Hepatocyte (in vitro differentiated cells): Measurements from ENCODE around the gene TNFRSF1A. TPM values are rescaled to one million over a fixed set of nuclear protein-coding genes. Genes with fewer than 3 reads are reported as not detected.
A peak's percentile ranks its signal among the peaks of the same experiment; 100 is the strongest.

Experiments
- DNase-seq: peaks from one replicate; pipeline ENCODE4 v3.0.0-alpha.2; 2016; ENCODE audit warnings: low spot score
- H2AFZ ChIP-seq: fragments of 200-600 bp; sonication (generic); 2 replicates; pipeline ENCODE4 v1.6.0; 2016; ENCODE audit warnings: antibody characterized with exemption, mild to moderate bottlenecking
- H3K27ac ChIP-seq: fragments of 200-600 bp; sonication (generic); 2 replicates; pipeline ENCODE4 v1.5.1; 2016; ENCODE audit warnings: mild to moderate bottlenecking
- H3K27me3 ChIP-seq: fragments of 200-600 bp; sonication (generic); 2 replicates; pipeline ENCODE4 v1.6.1; 2016
- H3K36me3 ChIP-seq: fragments of 200-600 bp; sonication (generic); replicated peaks from 2 replicates; pipeline ENCODE4 v1.5.1; 2016; ENCODE audit warnings: low read depth; ENCODE audit not compliant: insufficient read depth
- H3K4me1 ChIP-seq: fragments of 200-600 bp; sonication (generic); 2 replicates; pipeline ENCODE4 v1.5.1; 2016; ENCODE audit warnings: mild to moderate bottlenecking, moderate library complexity; ENCODE audit not compliant: insufficient read depth
- H3K4me2 ChIP-seq: fragments of 200-600 bp; sonication (generic); 2 replicates; pipeline ENCODE4 v1.6.0; 2016
- H3K4me3 ChIP-seq: fragments of 200-600 bp; sonication (generic); 2 replicates; pipeline ENCODE4 v1.5.1; 2016; ENCODE audit warnings: mild to moderate bottlenecking
- H3K79me2 ChIP-seq: fragments of 200-600 bp; sonication (generic); 2 replicates; pipeline ENCODE4 v1.6.0; 2017; ENCODE audit warnings: mild to moderate bottlenecking
- H3K9me2 ChIP-seq: fragments of 200-600 bp; sonication (generic); replicated peaks from 2 replicates; pipeline ENCODE4 v1.6.0; 2017; ENCODE audit warnings: mild to moderate bottlenecking; ENCODE audit not compliant: insufficient read depth
- H3K9me3 ChIP-seq: fragments of 200-600 bp; sonication (generic); 2 replicates; pipeline ENCODE4 v1.5.1; 2016; ENCODE audit warnings: low read depth, mild to moderate bottlenecking
- H4K20me1 ChIP-seq: fragments of 200-600 bp; sonication (generic); 2 replicates; pipeline ENCODE4 v1.6.0; 2016; ENCODE audit warnings: mild to moderate bottlenecking; ENCODE audit not compliant: insufficient read depth, poor library complexity, severe bottlenecking
- CTCF ChIP-seq: fragments of 200-600 bp; sonication (generic); IDR thresholded peaks from 2 replicates; pipeline ENCODE4 v1.5.1; 2016; ENCODE audit warnings: antibody characterized with exemption, mild to moderate bottlenecking; ENCODE audit not compliant: poor library complexity
- EZH2 ChIP-seq: fragments of 200-600 bp; sonication (generic); IDR thresholded peaks from 2 replicates; pipeline ENCODE4 v1.6.1; 2016; ENCODE audit warnings: antibody characterized with exemption, mild to moderate bottlenecking, borderline replicate concordance
- EZH2phosphoT487 ChIP-seq: fragments of 200-600 bp; sonication (generic); IDR thresholded peaks from one replicate; pipeline ENCODE4 v1.6.1; 2018; ENCODE audit warnings: antibody characterized with exemption, mild to moderate bottlenecking, low read depth, moderate library complexity; ENCODE audit not compliant: unreplicated experiment, severe bottlenecking
- WGBS: methylation state at CpG from one replicate; pipeline ENCODE4 v1.1.6; 2016; ENCODE audit warnings: low lambda C conversion rate; ENCODE audit errors: missing lambda C conversion rate; 5-methylcytosine and 5-hydroxymethylcytosine counted together
- polyA plus RNA-seq: library from polyadenylated mRNA; unstranded; fragments of >200 nt; fragmentation: Nextera tagmentation; extraction: Ambion mirVana; gene quantifications from 2 replicates; pipeline ENCODE4 v1.2.1, GENCODE V29; 2016
- total RNA-seq: library from RNA; depleted of rRNA; stranded (reverse); fragments of >200 nt; gene quantifications from 2 replicates; pipeline ENCODE4 v1.2.3, GENCODE V29; 2014

Gene TNFRSF1A
- total and polyA plus RNA-seq, 2 experiments from 2014 or later: 147 to 168 TPM

GRCh38 chr12:6333029-6333428, 8.8 kb downstream of the TNFRSF1A start:
- no peak overlapping the region for H3K4me3 ChIP-seq
- no peak overlapping the region for H3K4me2 ChIP-seq
- H3K36me3 ChIP-seq: peaks cover 9% of the 10 kb centered on the region
- H3K4me1 ChIP-seq: peaks cover 34% of the 10 kb centered on the region
- H4K20me1 ChIP-seq: peaks cover 10% of the 10 kb centered on the region
- peaks cover 56% of the 10 kb centered on the region for H3K79me2 ChIP-seq
- no peak overlapping the region for H3K27ac ChIP-seq
- WGBS: 95% methylated on average over 9 of the region's 9 CpGs
- TF ChIP-seq EZH2: no peak
- no peak for TF ChIP-seq EZH2phosphoT487
- no peak for TF ChIP-seq CTCF
- H2AFZ ChIP-seq: no peak overlapping the region
- no peaks in the 10 kb centered on the region for H3K27me3 ChIP-seq
- H3K9me2 ChIP-seq: no peaks in the 10 kb centered on the region
- no peak for DNase-seq
- no peaks in the 10 kb centered on the region for H3K9me3 ChIP-seq

- Histone ChIP-seq H3K4me1 (peaks cover 28% of the 10 kb centered on the region), H2AFZ (no peak overlapping the region), H3K79me2 (peaks cover 50% of the 10 kb centered on the region), H3K4me2 (no peak overlapping the region), H3K9me2 (no peaks in the 10 kb centered on the region), H3K36me3 (peaks cover 9% of the 10 kb centered on the region), H3K27ac (no peak overlapping the region), H3K9me3 (no peaks in the 10 kb centered on the region), H4K20me1 (peaks cover 10% of the 10 kb centered on the region), H3K27me3 (no peaks in the 10 kb centered on the region), H3K4me3 (no peak overlapping the region)
- no peak for TF ChIP-seq EZH2
- no peak for TF ChIP-seq CTCF
- no peak for TF ChIP-seq EZH2phosphoT487
- WGBS: 91% methylated on average over 4 of the region's 4 CpGs
- DNase-seq: no peak
These were observed 9.4 kb downstream of the TNFRSF1A start for GRCh38 chr12:6332459-6332858.

- peaks cover 9% of the 10 kb centered on the region for H3K36me3 ChIP-seq
- no peaks in the 10 kb centered on the region for H3K9me3 ChIP-seq
- H2AFZ ChIP-seq: no peak overlapping the region
- no peaks in the 10 kb centered on the region for H3K27me3 ChIP-seq
- no peaks in the 10 kb centered on the region for H3K9me2 ChIP-seq
- H4K20me1 ChIP-seq: peaks cover 10% of the 10 kb centered on the region
- peaks cover 44% of the 10 kb centered on the region for H3K79me2 ChIP-seq
- 94% methylated on average over 4 of the region's 4 CpGs for WGBS
- no peak overlapping the region for H3K4me2 ChIP-seq
- no peak for DNase-seq
- no peak overlapping the region for H3K4me3 ChIP-seq
- peak overlapping the region; percentile 30 for H3K27ac ChIP-seq
- no peak for TF ChIP-seq EZH2phosphoT487
- no peak for TF ChIP-seq CTCF
- TF ChIP-seq EZH2: no peak
- H3K4me1 ChIP-seq: peaks cover 20% of the 10 kb centered on the region
These were observed 10.7 kb downstream of the TNFRSF1A start for GRCh38 chr12:6330999-6331714.
